ENCODE data around the gene P2RY2. TPM values are rescaled to one million over a fixed set of nuclear protein-coding genes. Genes with fewer than 3 reads are reported as not detected.

P2RY2 gene
- total and polyA plus RNA-seq, 4 donors, result 1.8 to 3.7 (median 2.2) TPM

GRCh38 chr11:73188301-73188700 lies 29.8 kb upstream of the P2RY2 start (continued):
- TF ChIP-seq FOXA2 (IDR thresholded peaks at IDR 0.05), result no peak

GRCh38 chr11:73189315-73189714 lies 28.8 kb upstream of the P2RY2 start:
- TF ChIP-seq SP1 (IDR thresholded peaks at IDR 0.05), result no peak
- no peak for TF ChIP-seq HNF4A (conservative IDR thresholded peaks at IDR 0.05)
- no peak for TF ChIP-seq CTCF (IDR thresholded peaks at IDR 0.05; ENCODE audit: low read depth, low read length, missing input control)
- TF ChIP-seq TAF1 (conservative IDR thresholded peaks at IDR 0.05), result no peak
- TF ChIP-seq NR2F2 (IDR thresholded peaks at IDR 0.05), result no peak
- TF ChIP-seq REST (IDR thresholded peaks at IDR 0.05), result no peak
- no peak for TF ChIP-seq YY1 (IDR thresholded peaks at IDR 0.05)
- TF ChIP-seq ZBTB33 (IDR thresholded peaks at IDR 0.05), result no peak
- TF ChIP-seq EGR1 (IDR thresholded peaks at IDR 0.05; ENCODE audit: low read depth in 2 of 2), result no peak
- no peak for TF ChIP-seq RXRA (IDR thresholded peaks at IDR 0.05)
- TF ChIP-seq FOXA1 (IDR thresholded peaks at IDR 0.05), result no peak
- TF ChIP-seq MAX (IDR thresholded peaks at IDR 0.05), result no peak
- no peak for TF ChIP-seq RAD21 (IDR thresholded peaks at IDR 0.05)
- TF ChIP-seq JUND (IDR thresholded peaks at IDR 0.05), result no peak
- no peak for TF ChIP-seq FOXA2 (IDR thresholded peaks at IDR 0.05)
- no peak for TF ChIP-seq HNF4G (IDR thresholded peaks at IDR 0.05)
- no peak for TF ChIP-seq GABPA (IDR thresholded peaks at IDR 0.05 in 1 of 2, conservative IDR thresholded peaks at IDR 0.05 in 1 of 2)
- TF ChIP-seq ATF3 (IDR thresholded peaks at IDR 0.05), result no peak
- Histone ChIP-seq H3K9ac (ENCODE audit: low read depth in 1 of 2, low read length in 2 of 2) (no peak overlapping the region), H3K4me3 (ENCODE audit: low read depth in 1 of 3, low read length in 3 of 3) (no peak overlapping the region), H3K27me3 (ENCODE audit: control insufficient read depth in 4 of 4, insufficient read depth in 4 of 4, low read length in 3 of 4) (no peaks in the 10 kb centered on the region), H3K27ac (ENCODE audit: low read depth in 1 of 2, low read length in 2 of 2) (no peak overlapping the region), H3K9me3 (ENCODE audit: control insufficient read depth in 4 of 4, low read length in 3 of 4) (no peaks in the 10 kb centered on the region), H3K4me1 (ENCODE audit: control insufficient read depth in 4 of 4, insufficient read depth in 4 of 4, low read length in 3 of 4) (peaks cover 0 to 3% (median 0%) of the 10 kb centered on the region in 4 donors), H3K36me3 (ENCODE audit: control insufficient read depth in 4 of 4, insufficient read depth in 3 of 4, low read depth in 1 of 4, low read length in 3 of 4) (no peaks in the 10 kb centered on the region)
- DNase-seq (ENCODE audit: low spot score), result no peak
- WGBS, result 68% methylated on average over 8 of the region's 8 CpGs

Data from liver (tissue), 9 donors.